Measurements from ENCODE around the gene SLC25A27. TPM values are rescaled to one million over a fixed set of nuclear protein-coding genes. Genes with fewer than 3 reads are reported as not detected.

The SLC25A27 gene
- total RNA-seq, 1 donor: 6.5 TPM

GRCh38 chr6:46651006-46651405 lies 1.8 kb upstream of the SLC25A27 start:
- DNase-seq (ENCODE audit: low read depth): peak; percentile 11
- H3K4me3 ChIP-seq (ENCODE audit: low read depth, low read length): no peak overlapping the region
- no peak for TF ChIP-seq CTCF (IDR thresholded peaks at IDR 0.05; ENCODE audit: insufficient read depth, low read depth, low read length)

- no peak for DNase-seq (ENCODE audit: low read depth)
- peak overlapping the region; percentile 78 for H3K4me3 ChIP-seq (ENCODE audit: low read depth, low read length)
- no peak for TF ChIP-seq CTCF (IDR thresholded peaks at IDR 0.05; ENCODE audit: insufficient read depth, low read depth, low read length)
Observed at GRCh38 chr6:46651816-46652215, 959 bp upstream of the SLC25A27 start.

GRCh38 chr6:46652232-46652602 lies 558 bp upstream of the SLC25A27 start:
- peak overlapping the region; percentile 78 for H3K4me3 ChIP-seq (ENCODE audit: low read depth, low read length)
- no peak for TF ChIP-seq CTCF (IDR thresholded peaks at IDR 0.05; ENCODE audit: insufficient read depth, low read depth, low read length)
- DNase-seq (ENCODE audit: low read depth): no peak

GRCh38 chr6:46653439-46654195 lies 842 bp downstream of the SLC25A27 start:
- DNase-seq (ENCODE audit: low read depth): no peak
- no peak for TF ChIP-seq CTCF (IDR thresholded peaks at IDR 0.05; ENCODE audit: insufficient read depth, low read depth, low read length)
- H3K4me3 ChIP-seq (ENCODE audit: low read depth, low read length): peak overlapping the region; percentile 78

GRCh38 chr6:46655803-46656202 lies 3.0 kb downstream of the SLC25A27 start:
- peak; percentile 40 for TF ChIP-seq CTCF (IDR thresholded peaks at IDR 0.05; ENCODE audit: insufficient read depth, low read depth, low read length)
- no peak for DNase-seq (ENCODE audit: low read depth)
- H3K4me3 ChIP-seq (ENCODE audit: low read depth, low read length): no peak overlapping the region

- DNase-seq (ENCODE audit: low read depth): no peak
- TF ChIP-seq CTCF (IDR thresholded peaks at IDR 0.05; ENCODE audit: insufficient read depth, low read depth, low read length): no peak
- H3K4me3 ChIP-seq (ENCODE audit: low read depth, low read length): no peak overlapping the region
Observed at GRCh38 chr6:46657642-46658041, 4.9 kb downstream of the SLC25A27 start.

- H3K4me3 ChIP-seq (ENCODE audit: low read depth, low read length): no peak overlapping the region
- no peak for DNase-seq (ENCODE audit: low read depth)
- TF ChIP-seq CTCF (IDR thresholded peaks at IDR 0.05; ENCODE audit: insufficient read depth, low read depth, low read length): no peak
Observed at GRCh38 chr6:46661483-46661882, 8.7 kb downstream of the SLC25A27 start.

All from fibroblast of villous mesenchyme (primary cell).